ENCODE results near the gene RNF112.

DNA sequence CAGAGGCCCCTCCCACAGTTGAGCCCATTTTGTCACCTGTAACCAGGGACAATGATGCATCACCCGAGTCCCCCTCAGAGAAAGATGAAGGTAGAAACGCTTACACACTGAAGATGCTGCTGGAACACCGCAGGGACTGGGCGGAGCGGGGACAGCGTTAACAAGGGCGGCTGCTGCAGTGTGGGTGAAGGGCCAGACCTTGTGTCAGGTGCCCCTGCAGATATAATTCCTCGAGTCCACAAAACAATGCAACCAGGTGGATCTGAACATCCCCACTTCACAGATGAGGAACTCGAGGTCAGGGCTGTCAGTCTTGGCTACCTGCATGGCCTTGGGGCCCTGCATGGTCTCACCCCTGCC, 39.0 kb upstream of the RNF112 start:
- TF ChIP-seq EZH2phosphoT487 (IDR thresholded peaks at IDR 0.05; ENCODE audit: borderline replicate concordance) (no peak), CTCF (conservative IDR thresholded peaks at IDR 0.05; ENCODE audit: low read length) (no peak)

Measured in Loucy (cell line).